ENCODE data around the gene CAVIN3. TPM values are rescaled to one million over a fixed set of nuclear protein-coding genes. Genes with fewer than 3 reads are reported as not detected.
A peak's percentile ranks its signal among the peaks of the same experiment; 100 is the strongest.

CAVIN3 gene
- total and polyA plus RNA-seq, 9 of the 15 experiments (the other 6 are each of a cell fraction or from before 2014, with no cell fraction given): 0.13 TPM; not detected in 8

DNA sequence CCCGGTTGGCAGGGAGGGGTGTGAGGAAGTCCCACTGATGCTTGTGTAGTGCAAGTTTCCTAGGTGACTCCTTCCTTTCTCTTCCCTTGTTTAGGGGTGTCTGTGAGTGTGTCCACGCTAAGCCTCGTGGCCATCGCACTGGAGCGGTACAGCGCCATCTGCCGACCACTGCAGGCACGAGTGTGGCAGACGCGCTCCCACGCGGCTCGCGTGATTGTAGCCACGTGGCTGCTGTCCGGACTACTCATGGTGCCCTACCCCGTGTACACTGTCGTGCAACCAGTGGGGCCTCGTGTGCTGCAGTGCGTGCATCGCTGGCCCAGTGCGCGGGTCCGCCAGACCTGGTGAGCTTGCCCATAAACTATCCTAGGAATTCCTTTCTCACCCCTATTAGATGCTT lies 50.3 kb downstream of the CAVIN3 start (continued):
- TF ChIP-seq RFX7 (CRISPR knock-in tag; IDR thresholded peaks at IDR 0.05) (no peak), GTF3C2 (IDR thresholded peaks at IDR 0.05; ENCODE audit: borderline replicate concordance, extremely low read depth, insufficient read length) (no peak), TCFL5 (CRISPR knock-in tag; conservative IDR thresholded peaks at IDR 0.05) (no peak), NBN (IDR thresholded peaks at IDR 0.05; ENCODE audit: low read depth) (no peak), CBFA2T3 (IDR thresholded peaks at IDR 0.05) (no peak), HSF4 (CRISPR knock-in tag; IDR thresholded peaks at IDR 0.05; ENCODE audit: borderline replicate concordance) (no peak), GATAD2A (IDR thresholded peaks at IDR 0.05) (no peak), PYGO2 (tag; IDR thresholded peaks at IDR 0.05) (no peak), THRAP3 (IDR thresholded peaks at IDR 0.05; ENCODE audit: borderline replicate concordance) (no peak), KLF6 (CRISPR knock-in tag; IDR thresholded peaks at IDR 0.05; ENCODE audit: borderline replicate concordance) (no peak), SIN3A (IDR thresholded peaks at IDR 0.05; ENCODE audit: borderline replicate concordance in 2 of 2, control insufficient read depth in 1 of 2, low read depth in 2 of 2, low read length in 2 of 2) (no peak), PBX2 (CRISPR knock-in tag; IDR thresholded peaks at IDR 0.05; ENCODE audit: low read depth) (no peak), PBX2 (tag; conservative IDR thresholded peaks at IDR 0.05; ENCODE audit: low read depth) (no peak), NR2C2 (CRISPR knock-in tag; IDR thresholded peaks at IDR 0.05) (0 out of 2 replicates have a peak, but pooled peaks have one; percentile 17), NR2C2 (tag; IDR thresholded peaks at IDR 0.05) (no peak), SRSF9 (IDR thresholded peaks at IDR 0.05; ENCODE audit: borderline replicate concordance, low read depth, low read length) (no peak), DPF2 (IDR thresholded peaks at IDR 0.05) (no peak), ZFP36 (IDR thresholded peaks at IDR 0.05; ENCODE audit: low read depth, low read length, partially characterized antibody) (no peak), STAT5A (IDR thresholded peaks at IDR 0.05; ENCODE audit: borderline replicate concordance, low read length) (no peak), ZZZ3 (IDR thresholded peaks at IDR 0.05) (no peak), CXXC5 (CRISPR knock-in tag; IDR thresholded peaks at IDR 0.05) (peak; percentile 69), ZNF436 (CRISPR knock-in tag; IDR thresholded peaks at IDR 0.05) (no peak)
- TF ChIP-seq, protein P1, sequence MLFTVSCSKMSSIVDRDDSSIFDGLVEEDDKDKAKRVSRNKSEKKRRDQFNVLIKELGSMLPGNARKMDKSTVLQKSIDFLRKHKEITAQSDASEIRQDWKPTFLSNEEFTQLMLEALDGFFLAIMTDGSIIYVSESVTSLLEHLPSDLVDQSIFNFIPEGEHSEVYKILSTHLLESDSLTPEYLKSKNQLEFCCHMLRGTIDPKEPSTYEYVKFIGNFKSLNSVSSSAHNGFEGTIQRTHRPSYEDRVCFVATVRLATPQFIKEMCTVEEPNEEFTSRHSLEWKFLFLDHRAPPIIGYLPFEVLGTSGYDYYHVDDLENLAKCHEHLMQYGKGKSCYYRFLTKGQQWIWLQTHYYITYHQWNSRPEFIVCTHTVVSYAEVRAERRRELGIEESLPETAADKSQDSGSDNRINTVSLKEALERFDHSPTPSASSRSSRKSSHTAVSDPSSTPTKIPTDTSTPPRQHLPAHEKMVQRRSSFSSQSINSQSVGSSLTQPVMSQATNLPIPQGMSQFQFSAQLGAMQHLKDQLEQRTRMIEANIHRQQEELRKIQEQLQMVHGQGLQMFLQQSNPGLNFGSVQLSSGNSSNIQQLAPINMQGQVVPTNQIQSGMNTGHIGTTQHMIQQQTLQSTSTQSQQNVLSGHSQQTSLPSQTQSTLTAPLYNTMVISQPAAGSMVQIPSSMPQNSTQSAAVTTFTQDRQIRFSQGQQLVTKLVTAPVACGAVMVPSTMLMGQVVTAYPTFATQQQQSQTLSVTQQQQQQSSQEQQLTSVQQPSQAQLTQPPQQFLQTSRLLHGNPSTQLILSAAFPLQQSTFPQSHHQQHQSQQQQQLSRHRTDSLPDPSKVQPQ (CRISPR knock-in tag; IDR thresholded peaks at IDR 0.05; ENCODE audit: borderline replicate concordance): no peak

Data from K562 (cell line).